WTC11 (cell line): ENCODE results near the gene DCLRE1C.

Experiments used
- CREB1 ChIP-seq: sonication (generic); formaldehyde crosslinking; IDR thresholded peaks from 2 replicates; pipeline ENCODE4 v1.8.0; 2023; ENCODE audit warnings: mild to moderate bottlenecking, missing genetic modification reagents
- FOXP1 ChIP-seq: sonication (generic); formaldehyde crosslinking; IDR thresholded peaks from 2 replicates; pipeline ENCODE4 v1.8.0; 2022; ENCODE audit warnings: missing genetic modification reagents, mild to moderate bottlenecking, moderate library complexity, borderline replicate concordance
- GRHL2 ChIP-seq: fragments of 250-450 bp; sonication (Bioruptor Pico); IDR thresholded peaks from 2 replicates; pipeline ENCODE4 v1.8.0; 2022; ENCODE audit warnings: mild to moderate bottlenecking, moderate library complexity; ENCODE audit not compliant: insufficient replicate concordance, severe bottlenecking
- IRF2 ChIP-seq: sonication (generic); formaldehyde crosslinking; IDR thresholded peaks from 2 replicates; pipeline ENCODE4 v1.8.0; 2022; ENCODE audit warnings: low read depth, missing genetic modification reagents, borderline replicate concordance
- NFYB ChIP-seq: sonication (generic); formaldehyde crosslinking; conservative IDR thresholded peaks from 2 replicates; pipeline ENCODE4 v1.8.0; 2022; ENCODE audit warnings: low read depth, missing genetic modification reagents
- SMAD4 ChIP-seq: sonication (generic); formaldehyde crosslinking; IDR thresholded peaks from 2 replicates; pipeline ENCODE4 v1.8.0; 2022; ENCODE audit warnings: mild to moderate bottlenecking, missing genetic modification reagents
- ZNF232 ChIP-seq: sonication (generic); formaldehyde crosslinking; IDR thresholded peaks from 2 replicates; pipeline ENCODE4 v1.8.0; 2022; ENCODE audit warnings: mild to moderate bottlenecking, missing genetic modification reagents
- TF ChIP-seq, protein P1 (sequence below): fragments of 200-600 bp; IDR thresholded peaks from 2 replicates; pipeline ENCODE4 v1.8.0; 2022; ENCODE audit warnings: antibody characterized with exemption
- TF ChIP-seq, protein P2 (sequence below): sonication (generic); formaldehyde crosslinking; IDR thresholded peaks from 2 replicates; pipeline ENCODE4 v1.8.1; 2022; ENCODE audit warnings: missing genetic modification reagents, borderline replicate concordance
- TF ChIP-seq, protein P3 (sequence below): sonication (generic); formaldehyde crosslinking; IDR thresholded peaks from 2 replicates; pipeline ENCODE4 v1.8.0; 2022; ENCODE audit warnings: mild to moderate bottlenecking, missing genetic modification reagents
- TF ChIP-seq, protein P4 (sequence below): sonication (generic); formaldehyde crosslinking; IDR thresholded peaks from 2 replicates; pipeline ENCODE4 v1.8.1; 2023; ENCODE audit warnings: mild to moderate bottlenecking, missing genetic modification reagents
- TF ChIP-seq, protein P5 (sequence below): sonication (generic); formaldehyde crosslinking; IDR thresholded peaks from 2 replicates; pipeline ENCODE4 v1.8.1; 2022; ENCODE audit warnings: low read depth, missing genetic modification reagents, borderline replicate concordance
- TF ChIP-seq, protein P6 (sequence below): sonication (generic); formaldehyde crosslinking; IDR thresholded peaks from 2 replicates; pipeline ENCODE4 v1.8.1; 2022; ENCODE audit warnings: mild to moderate bottlenecking, moderate library complexity, missing genetic modification reagents
- TF ChIP-seq, protein P7 (sequence below): sonication (generic); formaldehyde crosslinking; IDR thresholded peaks from 2 replicates; pipeline ENCODE4 v1.8.1; 2022; ENCODE audit warnings: mild to moderate bottlenecking, missing genetic modification reagents, moderate library complexity, borderline replicate concordance

DNA sequence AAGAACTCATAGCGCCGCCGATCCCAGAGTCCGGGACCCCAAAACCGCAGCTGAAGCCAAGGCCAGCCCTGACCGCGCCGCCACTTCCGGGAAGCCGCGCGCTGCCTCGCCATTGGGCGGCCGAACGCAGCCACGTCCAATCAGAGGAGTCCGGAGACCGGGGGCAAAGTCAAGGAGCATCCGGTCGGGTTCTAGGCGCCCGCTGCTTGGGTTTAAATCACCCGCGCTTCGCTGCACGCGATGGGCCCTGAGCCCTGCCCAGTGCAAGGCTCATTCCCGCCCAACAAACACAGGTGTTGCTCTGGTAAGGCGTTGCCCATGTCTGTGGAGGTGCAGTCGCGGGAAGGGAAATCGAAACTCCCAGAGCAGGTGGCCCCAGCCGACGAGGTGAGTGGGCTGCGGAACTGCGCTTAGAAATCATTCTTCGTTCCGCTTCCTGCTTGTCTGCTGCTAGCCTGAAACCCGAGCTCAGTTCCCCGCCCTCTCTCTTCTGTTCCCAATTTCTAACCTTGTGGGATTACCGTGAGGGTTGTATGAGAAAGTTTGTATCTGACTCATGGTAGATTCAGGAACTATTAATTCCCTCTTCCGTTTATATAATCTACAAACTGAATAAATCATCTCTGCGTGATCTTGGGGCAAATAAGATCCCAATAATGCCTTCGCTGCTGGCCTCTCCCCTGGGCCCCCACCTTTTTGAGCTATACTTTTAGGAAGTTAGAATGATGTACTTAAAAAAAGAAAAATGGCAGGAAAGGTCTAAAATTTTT is at the start of gene DCLRE1C:
- TF ChIP-seq, protein P1, sequence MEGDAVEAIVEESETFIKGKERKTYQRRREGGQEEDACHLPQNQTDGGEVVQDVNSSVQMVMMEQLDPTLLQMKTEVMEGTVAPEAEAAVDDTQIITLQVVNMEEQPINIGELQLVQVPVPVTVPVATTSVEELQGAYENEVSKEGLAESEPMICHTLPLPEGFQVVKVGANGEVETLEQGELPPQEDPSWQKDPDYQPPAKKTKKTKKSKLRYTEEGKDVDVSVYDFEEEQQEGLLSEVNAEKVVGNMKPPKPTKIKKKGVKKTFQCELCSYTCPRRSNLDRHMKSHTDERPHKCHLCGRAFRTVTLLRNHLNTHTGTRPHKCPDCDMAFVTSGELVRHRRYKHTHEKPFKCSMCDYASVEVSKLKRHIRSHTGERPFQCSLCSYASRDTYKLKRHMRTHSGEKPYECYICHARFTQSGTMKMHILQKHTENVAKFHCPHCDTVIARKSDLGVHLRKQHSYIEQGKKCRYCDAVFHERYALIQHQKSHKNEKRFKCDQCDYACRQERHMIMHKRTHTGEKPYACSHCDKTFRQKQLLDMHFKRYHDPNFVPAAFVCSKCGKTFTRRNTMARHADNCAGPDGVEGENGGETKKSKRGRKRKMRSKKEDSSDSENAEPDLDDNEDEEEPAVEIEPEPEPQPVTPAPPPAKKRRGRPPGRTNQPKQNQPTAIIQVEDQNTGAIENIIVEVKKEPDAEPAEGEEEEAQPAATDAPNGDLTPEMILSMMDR = no peak
- TF ChIP-seq, protein P2, sequence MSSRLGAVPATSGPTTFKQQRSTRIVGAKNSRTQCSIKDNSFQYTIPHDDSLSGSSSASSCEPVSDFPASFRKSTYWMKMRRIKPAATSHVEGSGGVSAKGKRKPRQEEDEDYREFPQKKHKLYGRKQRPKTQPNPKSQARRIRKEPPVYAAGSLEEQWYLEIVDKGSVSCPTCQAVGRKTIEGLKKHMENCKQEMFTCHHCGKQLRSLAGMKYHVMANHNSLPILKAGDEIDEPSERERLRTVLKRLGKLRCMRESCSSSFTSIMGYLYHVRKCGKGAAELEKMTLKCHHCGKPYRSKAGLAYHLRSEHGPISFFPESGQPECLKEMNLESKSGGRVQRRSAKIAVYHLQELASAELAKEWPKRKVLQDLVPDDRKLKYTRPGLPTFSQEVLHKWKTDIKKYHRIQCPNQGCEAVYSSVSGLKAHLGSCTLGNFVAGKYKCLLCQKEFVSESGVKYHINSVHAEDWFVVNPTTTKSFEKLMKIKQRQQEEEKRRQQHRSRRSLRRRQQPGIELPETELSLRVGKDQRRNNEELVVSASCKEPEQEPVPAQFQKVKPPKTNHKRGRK (CRISPR knock-in tag) = no peak
- TF ChIP-seq GRHL2 = no peak
- peak; percentile 95 for TF ChIP-seq FOXP1
- TF ChIP-seq CREB1 (CRISPR knock-in tag) = peak; percentile 79
- TF ChIP-seq, protein P3, sequence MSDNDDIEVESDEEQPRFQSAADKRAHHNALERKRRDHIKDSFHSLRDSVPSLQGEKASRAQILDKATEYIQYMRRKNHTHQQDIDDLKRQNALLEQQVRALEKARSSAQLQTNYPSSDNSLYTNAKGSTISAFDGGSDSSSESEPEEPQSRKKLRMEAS (CRISPR knock-in tag) = peak; percentile 90
- no peak for TF ChIP-seq IRF2
- TF ChIP-seq, protein P4, sequence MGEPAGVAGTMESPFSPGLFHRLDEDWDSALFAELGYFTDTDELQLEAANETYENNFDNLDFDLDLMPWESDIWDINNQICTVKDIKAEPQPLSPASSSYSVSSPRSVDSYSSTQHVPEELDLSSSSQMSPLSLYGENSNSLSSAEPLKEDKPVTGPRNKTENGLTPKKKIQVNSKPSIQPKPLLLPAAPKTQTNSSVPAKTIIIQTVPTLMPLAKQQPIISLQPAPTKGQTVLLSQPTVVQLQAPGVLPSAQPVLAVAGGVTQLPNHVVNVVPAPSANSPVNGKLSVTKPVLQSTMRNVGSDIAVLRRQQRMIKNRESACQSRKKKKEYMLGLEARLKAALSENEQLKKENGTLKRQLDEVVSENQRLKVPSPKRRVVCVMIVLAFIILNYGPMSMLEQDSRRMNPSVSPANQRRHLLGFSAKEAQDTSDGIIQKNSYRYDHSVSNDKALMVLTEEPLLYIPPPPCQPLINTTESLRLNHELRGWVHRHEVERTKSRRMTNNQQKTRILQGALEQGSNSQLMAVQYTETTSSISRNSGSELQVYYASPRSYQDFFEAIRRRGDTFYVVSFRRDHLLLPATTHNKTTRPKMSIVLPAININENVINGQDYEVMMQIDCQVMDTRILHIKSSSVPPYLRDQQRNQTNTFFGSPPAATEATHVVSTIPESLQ (CRISPR knock-in tag) = no peak
- TF ChIP-seq, protein P5, sequence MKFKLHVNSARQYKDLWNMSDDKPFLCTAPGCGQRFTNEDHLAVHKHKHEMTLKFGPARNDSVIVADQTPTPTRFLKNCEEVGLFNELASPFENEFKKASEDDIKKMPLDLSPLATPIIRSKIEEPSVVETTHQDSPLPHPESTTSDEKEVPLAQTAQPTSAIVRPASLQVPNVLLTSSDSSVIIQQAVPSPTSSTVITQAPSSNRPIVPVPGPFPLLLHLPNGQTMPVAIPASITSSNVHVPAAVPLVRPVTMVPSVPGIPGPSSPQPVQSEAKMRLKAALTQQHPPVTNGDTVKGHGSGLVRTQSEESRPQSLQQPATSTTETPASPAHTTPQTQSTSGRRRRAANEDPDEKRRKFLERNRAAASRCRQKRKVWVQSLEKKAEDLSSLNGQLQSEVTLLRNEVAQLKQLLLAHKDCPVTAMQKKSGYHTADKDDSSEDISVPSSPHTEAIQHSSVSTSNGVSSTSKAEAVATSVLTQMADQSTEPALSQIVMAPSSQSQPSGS (CRISPR knock-in tag) = no peak
- peak; percentile 95 for TF ChIP-seq NFYB
- TF ChIP-seq ZNF232 (CRISPR knock-in tag) = peak; percentile 81; the same call in 1 of the 2 replicates
- TF ChIP-seq, protein P6, sequence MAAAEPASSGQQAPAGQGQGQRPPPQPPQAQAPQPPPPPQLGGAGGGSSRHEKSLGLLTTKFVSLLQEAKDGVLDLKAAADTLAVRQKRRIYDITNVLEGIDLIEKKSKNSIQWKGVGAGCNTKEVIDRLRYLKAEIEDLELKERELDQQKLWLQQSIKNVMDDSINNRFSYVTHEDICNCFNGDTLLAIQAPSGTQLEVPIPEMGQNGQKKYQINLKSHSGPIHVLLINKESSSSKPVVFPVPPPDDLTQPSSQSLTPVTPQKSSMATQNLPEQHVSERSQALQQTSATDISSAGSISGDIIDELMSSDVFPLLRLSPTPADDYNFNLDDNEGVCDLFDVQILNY (CRISPR knock-in tag) = peak; percentile 92
- TF ChIP-seq, protein P7, sequence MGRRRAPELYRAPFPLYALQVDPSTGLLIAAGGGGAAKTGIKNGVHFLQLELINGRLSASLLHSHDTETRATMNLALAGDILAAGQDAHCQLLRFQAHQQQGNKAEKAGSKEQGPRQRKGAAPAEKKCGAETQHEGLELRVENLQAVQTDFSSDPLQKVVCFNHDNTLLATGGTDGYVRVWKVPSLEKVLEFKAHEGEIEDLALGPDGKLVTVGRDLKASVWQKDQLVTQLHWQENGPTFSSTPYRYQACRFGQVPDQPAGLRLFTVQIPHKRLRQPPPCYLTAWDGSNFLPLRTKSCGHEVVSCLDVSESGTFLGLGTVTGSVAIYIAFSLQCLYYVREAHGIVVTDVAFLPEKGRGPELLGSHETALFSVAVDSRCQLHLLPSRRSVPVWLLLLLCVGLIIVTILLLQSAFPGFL (CRISPR knock-in tag) = peak; percentile 97
- peak; percentile 71; the same call in 1 of the 2 replicates for TF ChIP-seq SMAD4 (CRISPR knock-in tag)
